ENCODE measurements around the gene ZAP70.

ZAP70 gene

GRCh38 chr2:97752342-97753334 is 39.3 kb downstream of the ZAP70 start:
- no peak for DNase-seq (ENCODE audit: low spot score)

GRCh38 chr2:97754690-97755346 is 41.4 kb downstream of the ZAP70 start:
- no peak for DNase-seq (ENCODE audit: low spot score)

- no peak for DNase-seq (ENCODE audit: low spot score)
Measured at GRCh38 chr2:97755491-97755890, 42.1 kb downstream of the ZAP70 start.

GRCh38 chr2:97757062-97757461 is 43.7 kb downstream of the ZAP70 start:
- no peak for DNase-seq (ENCODE audit: low spot score)

- DNase-seq (ENCODE audit: low spot score) = no peak
Measured at GRCh38 chr2:97758131-97758705, 44.8 kb downstream of the ZAP70 start.

GRCh38 chr2:97759727-97760407 is 46.5 kb downstream of the ZAP70 start:
- no peak for DNase-seq (ENCODE audit: low spot score)

GRCh38 chr2:97760480-97761049 is 47.2 kb downstream of the ZAP70 start:
- DNase-seq (ENCODE audit: low spot score) = no peak

- no peak for DNase-seq (ENCODE audit: low spot score)
Measured at GRCh38 chr2:97761192-97761591, 47.8 kb downstream of the ZAP70 start.

- no peak for DNase-seq (ENCODE audit: low spot score)
Measured at GRCh38 chr2:97763176-97763845, 49.9 kb downstream of the ZAP70 start.

- no peak for DNase-seq (ENCODE audit: low spot score)
Measured at GRCh38 chr2:97764559-97765263, 51.3 kb downstream of the ZAP70 start.

GRCh38 chr2:97765933-97766332 is 52.6 kb downstream of the ZAP70 start:
- no peak for DNase-seq (ENCODE audit: low spot score)

GRCh38 chr2:97766567-97766966 is 53.2 kb downstream of the ZAP70 start:
- no peak for DNase-seq (ENCODE audit: low spot score)

GRCh38 chr2:97769308-97769707 is 55.9 kb downstream of the ZAP70 start:
- no peak for DNase-seq (ENCODE audit: low spot score)

GRCh38 chr2:97769711-97770110 is 56.3 kb downstream of the ZAP70 start:
- no peak for DNase-seq (ENCODE audit: low spot score)

GRCh38 chr2:97770445-97770844 is 57.1 kb downstream of the ZAP70 start:
- DNase-seq (ENCODE audit: low spot score) = no peak

- DNase-seq (ENCODE audit: low spot score) = no peak
Measured at GRCh38 chr2:97774425-97774824, 61.0 kb downstream of the ZAP70 start.

- DNase-seq (ENCODE audit: low spot score) = no peak
Measured at GRCh38 chr2:97775074-97775473, 61.7 kb downstream of the ZAP70 start.

GRCh38 chr2:97779141-97779540 is 65.8 kb downstream of the ZAP70 start:
- DNase-seq (ENCODE audit: low spot score) = no peak

- DNase-seq (ENCODE audit: low spot score) = no peak
Measured at GRCh38 chr2:97781981-97782380, 68.6 kb downstream of the ZAP70 start.

- no peak for DNase-seq (ENCODE audit: low spot score)
Measured at GRCh38 chr2:97784953-97785352, 71.6 kb downstream of the ZAP70 start.

GRCh38 chr2:97785818-97786217 is 72.4 kb downstream of the ZAP70 start:
- no peak for DNase-seq (ENCODE audit: low spot score)
